Psoas muscle (tissue), 8 donors: ENCODE measurements around the gene GNLY. TPM values are rescaled to one million over a fixed set of nuclear protein-coding genes. Genes with fewer than 3 reads are reported as not detected.

Experiments used
- ATAC-seq, 4 donors: fragments of 200-7000 bp; cut with Tn5 transposase; one replicate each; pipeline ENCODE4 v1.9.1; 2020; ENCODE audit warnings: moderate library complexity in 3 of 4, mild to moderate bottlenecking in 2 of 4
- DNase-seq, 2 donors: peaks; one replicate each; pipeline ENCODE4 v3.0.0-alpha.2; 2020
- H3K27ac ChIP-seq: fragments of 200-600 bp; one replicate; pipeline ENCODE4 v1.8.0; 2022
- H3K27me3 ChIP-seq, 3 donors: fragments of 200-600 bp in 1 of 3; one replicate each; pipeline versions ENCODE4 v1.6.1 to v1.8.0; 2013 to 2022; ENCODE audit warnings: low read length in 2 of 3, mild to moderate bottlenecking in 2 of 3, moderate library complexity in 1 of 3; ENCODE audit not compliant: insufficient read depth in 3 of 3
- H3K36me3 ChIP-seq, 2 donors: fragments of 200-600 bp in 1 of 2; one replicate each; pipeline versions ENCODE4 v1.6.1 to v1.8.0; 2013 to 2022; ENCODE audit warnings: low read depth in 1 of 2, mild to moderate bottlenecking in 1 of 2, moderate library complexity in 1 of 2; ENCODE audit not compliant: insufficient read depth in 1 of 2
- H3K4me1 ChIP-seq: fragments of 200-600 bp; one replicate; pipeline ENCODE4 v1.8.0; 2022
- H3K4me3 ChIP-seq: fragments of 200-600 bp; one replicate; pipeline ENCODE4 v1.8.0; 2022; ENCODE audit warnings: mild to moderate bottlenecking
- H3K9me3 ChIP-seq: fragments of 200-600 bp; one replicate; pipeline ENCODE4 v1.8.0; 2022
- WGBS, 3 donors: extraction: QIAGEN DNeasy Blood & Tissue Kit; methylation state at CpG; one replicate each; pipeline versions ENCODE4 v1.1.6 to v1.1.7; 2013; 5-methylcytosine and 5-hydroxymethylcytosine counted together
- intact Hi-C, 2 donors: fragments of 100-400 bp; cut with DNase I; formaldehyde crosslinking; loops; one replicate each; pipeline versions ENCODE4 v1.11.0 to v1.14.2; 2022
- polyA plus RNA-seq, 3 donors: library from polyadenylated mRNA; stranded (reverse); fragments of 200-250 nt; gene quantifications; one replicate each; pipeline ENCODE4 v1.2.3, GENCODE V29; 2013
- total RNA-seq, 4 donors: library from RNA; stranded (reverse); fragmentation: NEBNext Ultra II Directional in 2 of 4; extraction: Animal tissue kit (Norgen Biotek cat#: 25700) in 2 of 4; gene quantifications; one replicate each; pipeline versions ENCODE4 v1.2.1 to v1.2.4, GENCODE V29; 2021 to 2023
- TF ChIP-seq, protein P1 (sequence below): fragments of 200-600 bp; IDR thresholded peaks from one replicate; pipeline ENCODE4 v1.8.0; 2022; ENCODE audit warnings: antibody characterized with exemption
- donor health status: healthy with polysubstance abuse.
- donor health status: DM: no; HTN: no; CAD: no; lungs with moderate emphysema.
- donor health status: Bipolar disorder and iron deficiency.
- donor health status: healthy.
- donor health status: DM: yes; HTN: yes; CAD: no.
- donor health status: DM: no; HTN: no; CAD: no.
- donor health status: DM: no; HTN: no; CAD: no.
- donor health status: DM: yes; HTN: yes; CAD: no.

GNLY gene
- total and polyA plus RNA-seq, 7 donors = 0.58 to 31.6 (median 8.2) TPM

DNA sequence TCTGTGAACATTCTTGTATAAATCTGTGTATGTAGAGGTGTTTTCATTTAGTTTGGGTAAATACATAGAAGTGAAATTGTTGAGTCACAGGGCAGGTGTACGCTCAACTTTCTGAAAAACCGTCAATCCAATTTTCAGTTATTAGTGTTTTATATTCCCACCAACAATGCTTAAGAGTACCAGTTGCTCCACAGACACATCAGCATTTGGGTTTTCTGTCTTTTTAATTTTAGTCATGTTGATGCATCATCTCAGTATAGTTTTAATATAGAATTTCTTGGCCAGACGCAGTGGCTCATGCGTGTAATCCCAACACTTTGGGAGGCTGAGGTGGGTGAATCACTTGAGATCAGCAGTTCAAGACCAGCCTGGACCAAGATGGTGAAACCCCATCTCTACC, 3.2 kb upstream of the GNLY start:
- intact Hi-C loops = no loop called here
- DNase-seq (no peak), ATAC-seq (no peak)
- H3K4me3 ChIP-seq = no peak overlapping the region
- no peak overlapping the region for H3K27ac ChIP-seq
- TF ChIP-seq, protein P1, sequence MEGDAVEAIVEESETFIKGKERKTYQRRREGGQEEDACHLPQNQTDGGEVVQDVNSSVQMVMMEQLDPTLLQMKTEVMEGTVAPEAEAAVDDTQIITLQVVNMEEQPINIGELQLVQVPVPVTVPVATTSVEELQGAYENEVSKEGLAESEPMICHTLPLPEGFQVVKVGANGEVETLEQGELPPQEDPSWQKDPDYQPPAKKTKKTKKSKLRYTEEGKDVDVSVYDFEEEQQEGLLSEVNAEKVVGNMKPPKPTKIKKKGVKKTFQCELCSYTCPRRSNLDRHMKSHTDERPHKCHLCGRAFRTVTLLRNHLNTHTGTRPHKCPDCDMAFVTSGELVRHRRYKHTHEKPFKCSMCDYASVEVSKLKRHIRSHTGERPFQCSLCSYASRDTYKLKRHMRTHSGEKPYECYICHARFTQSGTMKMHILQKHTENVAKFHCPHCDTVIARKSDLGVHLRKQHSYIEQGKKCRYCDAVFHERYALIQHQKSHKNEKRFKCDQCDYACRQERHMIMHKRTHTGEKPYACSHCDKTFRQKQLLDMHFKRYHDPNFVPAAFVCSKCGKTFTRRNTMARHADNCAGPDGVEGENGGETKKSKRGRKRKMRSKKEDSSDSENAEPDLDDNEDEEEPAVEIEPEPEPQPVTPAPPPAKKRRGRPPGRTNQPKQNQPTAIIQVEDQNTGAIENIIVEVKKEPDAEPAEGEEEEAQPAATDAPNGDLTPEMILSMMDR = no peak
- H3K9me3 ChIP-seq = no peaks in the 10 kb centered on the region
- WGBS, 3 donors = 89 to 97% (median 91%) methylated on average over 4 of the region's 4 CpGs
- no peaks in the 10 kb centered on the region for H3K4me1 ChIP-seq
- H3K36me3 ChIP-seq = no peaks in the 10 kb centered on the region
- no peaks in the 10 kb centered on the region for H3K27me3 ChIP-seq

DNA sequence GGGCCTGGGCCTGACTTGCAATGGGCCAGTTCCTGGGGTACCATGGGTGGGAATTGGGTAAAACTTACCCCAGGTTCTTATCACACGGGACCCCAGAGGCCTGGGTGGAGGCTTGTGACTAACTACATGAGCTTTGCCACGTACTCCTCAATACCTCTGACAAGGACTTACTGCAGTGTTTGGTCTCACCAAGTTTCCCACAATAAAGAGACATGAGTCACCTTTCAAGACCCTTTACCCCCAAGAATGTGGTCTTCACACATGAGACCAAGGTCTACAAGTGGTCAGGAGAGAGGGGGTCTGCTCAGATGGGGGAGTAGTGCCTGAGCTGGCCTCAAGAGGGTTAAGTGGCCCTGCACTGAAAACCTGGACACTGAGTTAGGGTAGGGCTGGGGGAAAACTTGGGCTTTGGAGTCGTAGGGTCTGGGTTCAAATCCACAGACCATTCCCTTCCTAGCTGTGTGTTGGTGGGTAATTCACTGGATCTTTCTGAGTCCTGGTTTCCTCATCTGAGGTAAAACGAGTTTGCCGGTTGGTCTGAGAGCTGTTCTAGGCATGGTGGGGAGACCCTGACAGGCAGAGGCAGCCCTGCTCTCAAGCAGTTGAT, 2.0 kb upstream of the GNLY start:
- Histone ChIP-seq H3K36me3 (no peaks in the 10 kb centered on the region), H3K27ac (no peak overlapping the region), H3K4me3 (no peak overlapping the region), H3K27me3 (no peaks in the 10 kb centered on the region), H3K9me3 (no peaks in the 10 kb centered on the region), H3K4me1 (no peaks in the 10 kb centered on the region)
- TF ChIP-seq, protein P1 = no peak
- intact Hi-C loops = no loop called here
- 83 to 93% (median 87%) methylated on average over 5 of the region's 5 CpGs for WGBS, 3 donors
- no peak for DNase-seq
- no peak for ATAC-seq

DNA sequence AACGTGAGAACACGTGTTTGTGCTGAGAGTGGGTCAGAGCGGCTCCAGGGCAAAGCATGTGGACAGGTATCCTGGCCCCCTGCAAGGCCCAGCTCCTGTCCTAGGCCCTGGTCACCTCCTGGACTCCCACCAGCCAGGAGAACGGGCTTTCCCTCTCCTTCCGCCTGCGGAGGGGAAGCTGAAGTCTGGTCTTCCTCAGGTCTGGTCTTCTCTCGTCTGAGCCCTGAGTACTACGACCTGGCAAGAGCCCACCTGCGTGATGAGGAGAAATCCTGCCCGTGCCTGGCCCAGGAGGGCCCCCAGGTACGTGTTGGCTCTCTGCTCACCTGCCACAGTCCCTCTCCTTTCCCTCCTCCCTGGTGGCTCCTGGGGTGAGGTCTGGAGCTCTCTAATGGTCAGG, 963 bp downstream of the GNLY start:
- H3K27ac ChIP-seq = no peak overlapping the region

DNA sequence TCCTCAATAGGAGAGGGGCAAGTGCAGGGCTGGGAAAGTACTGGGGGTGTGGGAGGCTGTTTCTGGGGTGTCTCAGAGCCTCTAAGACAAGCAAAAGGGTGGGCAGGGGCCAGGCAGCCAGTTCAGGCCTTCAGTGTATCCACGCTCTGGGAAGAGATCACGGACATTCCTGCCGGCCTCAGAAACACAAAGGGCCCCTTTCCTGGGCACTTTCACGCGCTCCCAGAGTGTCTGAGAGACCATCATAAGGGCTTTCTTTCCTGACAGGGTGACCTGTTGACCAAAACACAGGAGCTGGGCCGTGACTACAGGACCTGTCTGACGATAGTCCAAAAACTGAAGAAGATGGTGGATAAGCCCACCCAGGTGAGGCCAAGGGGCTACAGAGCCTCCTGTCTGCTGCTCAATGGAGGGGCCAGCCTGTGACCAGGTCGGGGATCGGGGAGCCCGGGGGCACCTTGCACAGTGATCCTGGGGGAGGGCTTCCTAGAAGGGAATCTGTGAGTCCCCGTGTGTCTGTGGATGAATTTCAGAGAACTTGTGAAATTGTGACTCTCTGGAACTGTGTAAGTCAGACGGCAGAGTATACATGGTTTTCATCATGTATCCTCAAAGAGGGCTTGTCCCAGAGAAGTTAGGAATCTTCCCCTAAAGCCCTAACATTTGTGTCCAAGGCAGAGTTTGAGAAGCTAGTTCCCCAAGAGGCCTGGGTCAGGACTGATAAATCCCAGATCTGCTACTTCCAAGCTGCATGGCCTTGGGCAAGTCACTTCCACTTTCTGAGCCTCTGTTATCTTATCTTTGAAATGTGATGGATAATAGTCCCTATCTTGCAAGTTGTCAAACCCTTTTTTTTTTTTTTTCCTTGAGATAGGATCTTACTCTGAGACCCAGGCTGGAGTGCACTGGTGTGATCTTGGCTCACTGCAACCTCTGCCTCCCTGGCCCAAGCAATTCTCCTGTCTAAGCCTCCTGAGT, 1.8 kb downstream of the GNLY start:
- ATAC-seq (no peak), DNase-seq (no peak)
- TF ChIP-seq, protein P1 = no peak
- Histone ChIP-seq H3K36me3 (no peaks in the 10 kb centered on the region), H3K9me3 (no peaks in the 10 kb centered on the region), H3K4me3 (no peak overlapping the region), H3K4me1 (no peaks in the 10 kb centered on the region), H3K27ac (no peak overlapping the region), H3K27me3 (no peaks in the 10 kb centered on the region)
- 87 to 91% (median 90%) methylated on average over 12 of the region's 12 CpGs for WGBS, 3 donors
- intact Hi-C loops = no loop called here

More for the DNA sequence above, 963 bp downstream of the GNLY start:
- ATAC-seq (no peak), DNase-seq (no peak)
- 87 to 92% (median 91%) methylated on average over 10 to 11 of the region's 11 CpGs for WGBS, 3 donors
- TF ChIP-seq, protein P1 = no peak
- Histone ChIP-seq H3K36me3 (no peaks in the 10 kb centered on the region), H3K4me1 (no peaks in the 10 kb centered on the region), H3K27me3 (no peaks in the 10 kb centered on the region), H3K4me3 (no peak overlapping the region), H3K9me3 (no peaks in the 10 kb centered on the region)
- intact Hi-C loops = no loop called here
